Panc1 (cell line): Measurements from ENCODE around the gene HLA-DOB. TPM values are rescaled to one million over a fixed set of nuclear protein-coding genes. Genes with fewer than 3 reads are reported as not detected.

ENCODE experiments used
- ATAC-seq: fragments of 200-7000 bp; cut with Tn5 transposase; 2 replicates; pipeline ENCODE4 v1.9.1; 2020; ENCODE audit warnings: mild to moderate bottlenecking, moderate library complexity
- BruUV-seq: library from RNA; stranded (reverse); fragments of 400-500 nt; replicated peaks from 2 replicates; lab custom pipeline; 2021; lab: Mats Ljungman, UMichigan
- CTCF ChIA-PET: fragments of 300-600 bp; sonication (Branson Sonifier 250); formaldehyde crosslinking; loops from one replicate; lab custom pipeline; 2022; ENCODE audit warnings: antibody characterized with exemption; lab: Charles Lee
- POLR2A ChIA-PET: fragments of 300-600 bp; sonication (Branson Sonifier 250); formaldehyde crosslinking; loops from one replicate; lab custom pipeline; 2022; ENCODE audit warnings: antibody characterized with exemption; lab: Charles Lee
- DNase-seq: peaks from one replicate; pipeline ENCODE4 v3.0.0-alpha.2; 2010; ENCODE audit warnings: low read depth, low spot score
- H3K27ac ChIP-seq: 2 replicates; pipeline ENCODE4 v1.5.1; 2011; ENCODE audit warnings: mild to moderate bottlenecking, low read length, inconsistent platforms
- H3K27me3 ChIP-seq: fragments of 200-500 bp; sonication (Bioruptor generic); 2 replicates; pipeline ENCODE4 v1.6.0; 2014; ENCODE audit warnings: low read length, inconsistent platforms; ENCODE audit not compliant: control insufficient read depth, insufficient read depth
- H3K36me3 ChIP-seq: fragments of 200-500 bp; sonication (Bioruptor generic); 2 replicates; pipeline ENCODE4 v1.5.1; 2014; ENCODE audit warnings: inconsistent platforms, mild to moderate bottlenecking, low read length, moderate library complexity; ENCODE audit not compliant: control insufficient read depth, insufficient read depth
- H3K4me1 ChIP-seq: 2 replicates; pipeline ENCODE4 v1.5.1; 2011; ENCODE audit warnings: inconsistent platforms, mild to moderate bottlenecking, low read length, moderate library complexity; ENCODE audit not compliant: control insufficient read depth, insufficient read depth
- H3K4me3 ChIP-seq, 2 experiments: 2 replicates each; pipeline ENCODE4 v1.5.1; 2011 to 2012; ENCODE audit warnings: low read depth in 2 of 2, low read length in 2 of 2, mild to moderate bottlenecking in 2 of 2, inconsistent platforms in 1 of 2, moderate library complexity in 1 of 2
- H3K9me3 ChIP-seq: fragments of 200-500 bp; sonication (Bioruptor generic); 2 replicates; pipeline ENCODE4 v1.5.1; 2014; ENCODE audit warnings: low read depth, mild to moderate bottlenecking, inconsistent platforms, low read length, moderate library complexity; ENCODE audit not compliant: control insufficient read depth, insufficient read depth
- CTCF ChIP-seq: fragments of 450-650 bp; IDR thresholded peaks from 2 replicates; pipeline ENCODE4 v1.5.1; 2017; ENCODE audit warnings: mild to moderate bottlenecking
- POLR2AphosphoS5 ChIP-seq: IDR thresholded peaks from 2 replicates; pipeline ENCODE4 v1.6.1; 2012; ENCODE audit warnings: mild to moderate bottlenecking, low read depth, low read length, moderate library complexity
- REST ChIP-seq, 2 experiments: IDR thresholded peaks; 2 replicates each; pipeline ENCODE4 v1.6.1; 2011 to 2012; ENCODE audit warnings: low read depth in 2 of 2, control low read depth in 1 of 2, low read length in 1 of 2, mild to moderate bottlenecking in 1 of 2, moderate library complexity in 1 of 2; ENCODE audit not compliant: insufficient read depth in 1 of 2
- SIN3A ChIP-seq: IDR thresholded peaks from 2 replicates; pipeline ENCODE4 v1.6.1; 2012; ENCODE audit warnings: low read depth, mild to moderate bottlenecking, low read length, moderate library complexity, borderline replicate concordance; ENCODE audit not compliant: insufficient read depth
- TCF7L2 ChIP-seq: IDR thresholded peaks from 2 replicates; pipeline ENCODE4 v1.6.1; 2011; ENCODE audit warnings: mild to moderate bottlenecking, low read depth, low read length, inconsistent platforms
- in situ Hi-C: cut with HindIII; loops from 2 replicates; pipeline ENCODE4 v1.10.0; 2016; ENCODE audit warnings: low sequenced_read_pairs, low pct_unique_long_range_greater_than_20kb
- intact Hi-C: fragments of 100-400 bp; cut with micrococcal nuclease; formaldehyde crosslinking; loops from one replicate; pipeline ENCODE4 v1.10.0; 2022; ENCODE audit not compliant: unreplicated experiment
- total RNA-seq: library from RNA; stranded (reverse); gene quantifications from one replicate; pipeline ENCODE4 v1.2.1, GENCODE V29; 2021; ENCODE audit not compliant: unreplicated experiment

The HLA-DOB gene
- total RNA-seq, 1 experiment from 2014 or later, result 0.39 TPM

GRCh38 chr6:32849126-32849525 is 32.3 kb upstream of the HLA-DOB start:
- DNase-seq, result no peak
- no peak for ATAC-seq
- TF ChIP-seq TCF7L2 (no peak), POLR2AphosphoS5 (no peak), CTCF (no peak), REST (IDR thresholded peaks at IDR 0.05; ENCODE audit: insufficient read depth in 1 of 2, low read depth in 2 of 2, low read length in 1 of 2) (no peak), SIN3A (no peak)
- H3K4me3 ChIP-seq, result no peak overlapping the region
- ChIA-PET POLR2A (no interaction called here), CTCF (no interaction called here)
- peaks cover 4% of the 10 kb centered on the region; the same call in 1 of the 2 replicates for H3K36me3 ChIP-seq
- no peaks in the 10 kb centered on the region for H3K27me3 ChIP-seq
- in situ Hi-C loops, result no loop called here
- H3K9me3 ChIP-seq, result no peaks in the 10 kb centered on the region
- no peak overlapping the region for H3K27ac ChIP-seq
- intact Hi-C loops, result no loop called here
- H3K4me1 ChIP-seq, result peaks cover 8% of the 10 kb centered on the region
- no TSS peak for BruUV-seq

GRCh38 chr6:32847795-32848194 is 31.0 kb upstream of the HLA-DOB start:
- Histone ChIP-seq H3K36me3 (peaks cover 4% of the 10 kb centered on the region; the same call in 1 of the 2 replicates), H3K9me3 (no peaks in the 10 kb centered on the region), H3K4me3 (no peak overlapping the region), H3K27me3 (no peaks in the 10 kb centered on the region), H3K27ac (no peak overlapping the region), H3K4me1 (peaks cover 11% of the 10 kb centered on the region)
- ATAC-seq, result no peak
- in situ Hi-C loops (no loop called here), intact Hi-C loops (no loop called here)
- DNase-seq, result no peak
- no TSS peak for BruUV-seq
- TF ChIP-seq TCF7L2 (no peak), SIN3A (no peak), CTCF (no peak), POLR2AphosphoS5 (no peak), REST (IDR thresholded peaks at IDR 0.05; ENCODE audit: insufficient read depth in 1 of 2, low read depth in 2 of 2, low read length in 1 of 2) (no peak)
- POLR2A ChIA-PET, result no interaction called here
- CTCF ChIA-PET, result no interaction called here
